NCI-H1417 treated with DMSO at 0.1 percent for 48 hours (cell line): ENCODE measurements around the gene TBC1D25.

Experiments
- DNase-seq: peaks from one replicate; lab custom pipeline; 2025; lab: John Stamatoyannopoulos, UW

TBC1D25 gene

GRCh38 chrX:48601741-48602394, 62.4 kb downstream of the TBC1D25 start:
- no peak for DNase-seq

- no peak for DNase-seq
Measured at GRCh38 chrX:48604701-48605100, 65.2 kb downstream of the TBC1D25 start.

- no peak for DNase-seq
Measured at GRCh38 chrX:48606091-48606490, 66.6 kb downstream of the TBC1D25 start.

- no peak for DNase-seq
Measured at GRCh38 chrX:48611703-48612102, 72.2 kb downstream of the TBC1D25 start.
